A673 (cell line): ENCODE measurements around the gene PPTC7. TPM values are rescaled to one million over a fixed set of nuclear protein-coding genes. Genes with fewer than 3 reads are reported as not detected.
"Not testable (repeated sequence)": the region's sequence is repeated elsewhere in the genome, so short reads cannot be mapped to it uniquely, and the experiment has no call there.

Experiments used
- BruUV-seq: library from RNA; stranded (reverse); fragments of 400-500 nt; replicated peaks from 2 replicates; lab custom pipeline; 2021; lab: Mats Ljungman, UMichigan
- CTCF ChIA-PET: fragments of 300-600 bp; sonication (Branson Sonifier 250); formaldehyde crosslinking; loops from one replicate; lab custom pipeline; 2022; ENCODE audit warnings: antibody characterized with exemption; lab: Charles Lee
- POLR2A ChIA-PET: fragments of 300-600 bp; sonication (Branson Sonifier 250); formaldehyde crosslinking; loops from one replicate; lab custom pipeline; 2022; ENCODE audit warnings: antibody characterized with exemption; ENCODE audit not compliant: low non-redundant PET; lab: Charles Lee
- DNase-seq: peaks from one replicate; pipeline ENCODE4 v3.0.0-alpha.2; 2015; ENCODE audit warnings: low spot score
- H3K27ac ChIP-seq: fragments of 200-600 bp; sonication (generic); 2 replicates; pipeline ENCODE4 v1.5.1; 2016; ENCODE audit warnings: mixed run types, low read depth, mild to moderate bottlenecking, mixed read lengths, antibody characterized with exemption, low read length; ENCODE audit not compliant: poor library complexity, severe bottlenecking
- H3K27me3 ChIP-seq: fragments of 200-600 bp; sonication (generic); replicated peaks from 2 replicates; pipeline ENCODE4 v1.6.1; 2017; ENCODE audit warnings: mixed run types, low read depth, mild to moderate bottlenecking, mixed read lengths, antibody characterized with exemption, low read length; ENCODE audit not compliant: insufficient read depth, poor library complexity
- H3K36me3 ChIP-seq: fragments of 200-600 bp; sonication (generic); 2 replicates; pipeline ENCODE4 v1.6.1; 2016; ENCODE audit warnings: mixed run types, mild to moderate bottlenecking, mixed read lengths, antibody characterized with exemption, low read length; ENCODE audit not compliant: insufficient read depth, poor library complexity, severe bottlenecking
- H3K4me1 ChIP-seq: fragments of 200-600 bp; sonication (generic); 2 replicates; pipeline ENCODE4 v1.6.1; 2017; ENCODE audit warnings: mixed run types, mild to moderate bottlenecking, mixed read lengths, antibody characterized with exemption, low read length; ENCODE audit not compliant: insufficient read depth, poor library complexity, severe bottlenecking
- H3K4me3 ChIP-seq: fragments of 200-600 bp; sonication (generic); 2 replicates; pipeline ENCODE4 v1.5.1; 2016; ENCODE audit warnings: low read depth, mixed run types, mild to moderate bottlenecking, mixed read lengths, low read length; ENCODE audit not compliant: poor library complexity, severe bottlenecking
- H3K9me3 ChIP-seq: fragments of 200-600 bp; sonication (generic); 2 replicates; pipeline ENCODE4 v1.6.1; 2016; ENCODE audit warnings: mixed run types, low read depth, mild to moderate bottlenecking, mixed read lengths, antibody characterized with exemption, low read length; ENCODE audit not compliant: poor library complexity, severe bottlenecking
- EZH2 ChIP-seq: fragments of 200-600 bp; sonication (generic); IDR thresholded peaks from 2 replicates; pipeline ENCODE4 v1.6.1; 2017; ENCODE audit warnings: borderline replicate concordance, low read depth, mild to moderate bottlenecking, mixed read lengths, antibody characterized with exemption, low read length; ENCODE audit not compliant: poor library complexity, severe bottlenecking
- intact Hi-C: fragments of 100-400 bp; cut with micrococcal nuclease; formaldehyde crosslinking; loops from one replicate; pipeline ENCODE4 v1.10.0; 2022; ENCODE audit not compliant: unreplicated experiment
- total RNA-seq: library from RNA; stranded (reverse); gene quantifications from 2 replicates; pipeline ENCODE4 v1.2.3, GENCODE V29; 2021
- TF ChIP-seq, protein P1 (sequence below): fragments of 300-800, 200-600 bp; sonication (generic); conservative IDR thresholded peaks from 2 replicates; pipeline ENCODE4 v1.5.1; 2017; ENCODE audit warnings: low read depth, mild to moderate bottlenecking, antibody characterized with exemption, low read length, moderate library complexity, mixed read lengths

Gene PPTC7
- total RNA-seq, 1 experiment from 2014 or later = 30.9 TPM

DNA sequence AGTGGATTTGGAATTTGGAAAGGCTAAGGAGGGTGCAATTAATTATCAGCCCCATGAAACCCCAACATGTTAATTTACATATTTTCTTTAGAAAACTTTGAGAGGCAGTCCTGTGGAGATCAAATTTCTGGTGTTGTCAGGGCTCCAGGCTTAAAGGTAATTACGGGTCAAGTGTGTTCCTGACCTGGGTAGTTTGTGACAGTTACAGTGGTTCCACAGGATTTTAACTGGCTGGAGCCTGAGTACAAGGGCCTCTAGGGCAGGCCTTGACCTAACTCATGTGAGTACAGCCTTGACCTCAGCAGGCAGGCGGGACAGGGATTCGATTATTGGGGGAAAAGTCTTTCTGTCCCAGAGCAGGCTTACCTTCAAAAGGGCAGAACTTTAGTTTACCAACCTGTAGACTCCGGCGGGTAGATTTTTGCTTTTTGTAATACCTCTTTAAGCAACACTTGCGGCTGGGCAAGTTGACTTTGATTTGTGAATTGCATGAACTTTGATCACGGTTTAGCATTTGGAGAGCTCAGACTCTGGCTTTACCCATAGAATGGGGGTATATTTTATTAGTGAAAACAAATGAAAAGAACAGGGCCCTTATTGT, 8.4 kb upstream of the PPTC7 start:
- intact Hi-C loops = no loop called here
- no peaks in the 10 kb centered on the region for H3K27me3 ChIP-seq
- CTCF ChIA-PET = interaction anchor here (0.6 kb wide), 1 partner anchor 279 kb away, joined by 6 read pairs; no protein-coding TSS in a partner anchor
- no peak overlapping the region for H3K4me3 ChIP-seq
- TF ChIP-seq, protein P1, sequence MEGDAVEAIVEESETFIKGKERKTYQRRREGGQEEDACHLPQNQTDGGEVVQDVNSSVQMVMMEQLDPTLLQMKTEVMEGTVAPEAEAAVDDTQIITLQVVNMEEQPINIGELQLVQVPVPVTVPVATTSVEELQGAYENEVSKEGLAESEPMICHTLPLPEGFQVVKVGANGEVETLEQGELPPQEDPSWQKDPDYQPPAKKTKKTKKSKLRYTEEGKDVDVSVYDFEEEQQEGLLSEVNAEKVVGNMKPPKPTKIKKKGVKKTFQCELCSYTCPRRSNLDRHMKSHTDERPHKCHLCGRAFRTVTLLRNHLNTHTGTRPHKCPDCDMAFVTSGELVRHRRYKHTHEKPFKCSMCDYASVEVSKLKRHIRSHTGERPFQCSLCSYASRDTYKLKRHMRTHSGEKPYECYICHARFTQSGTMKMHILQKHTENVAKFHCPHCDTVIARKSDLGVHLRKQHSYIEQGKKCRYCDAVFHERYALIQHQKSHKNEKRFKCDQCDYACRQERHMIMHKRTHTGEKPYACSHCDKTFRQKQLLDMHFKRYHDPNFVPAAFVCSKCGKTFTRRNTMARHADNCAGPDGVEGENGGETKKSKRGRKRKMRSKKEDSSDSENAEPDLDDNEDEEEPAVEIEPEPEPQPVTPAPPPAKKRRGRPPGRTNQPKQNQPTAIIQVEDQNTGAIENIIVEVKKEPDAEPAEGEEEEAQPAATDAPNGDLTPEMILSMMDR = no peak
- no peak for TF ChIP-seq EZH2
- peaks cover 4% of the 10 kb centered on the region for H3K4me1 ChIP-seq
- POLR2A ChIA-PET = interaction anchor here (0.5 kb wide), 1 partner anchor 16 kb away, joined by 3 read pairs; no protein-coding TSS in a partner anchor
- H3K36me3 ChIP-seq = no peaks in the 10 kb centered on the region
- no peak for DNase-seq
- BruUV-seq = no TSS peak
- no peak overlapping the region for H3K27ac ChIP-seq
- H3K9me3 ChIP-seq = no peaks in the 10 kb centered on the region

- intact Hi-C loops = no loop called here
- ChIA-PET CTCF (no interaction called here), POLR2A (no interaction called here)
- Histone ChIP-seq H3K9me3 (no peaks in the 10 kb centered on the region), H3K4me3 (no peak overlapping the region), H3K4me1 (peaks cover 4% of the 10 kb centered on the region), H3K27ac (no peak overlapping the region), H3K36me3 (no peaks in the 10 kb centered on the region), H3K27me3 (no peaks in the 10 kb centered on the region)
- no peak for DNase-seq
- TF ChIP-seq, protein P1 = no peak
- no peak for TF ChIP-seq EZH2
- no TSS peak for BruUV-seq
Measured at GRCh38 chr12:110590806-110591326, 7.7 kb upstream of the PPTC7 start.

DNA sequence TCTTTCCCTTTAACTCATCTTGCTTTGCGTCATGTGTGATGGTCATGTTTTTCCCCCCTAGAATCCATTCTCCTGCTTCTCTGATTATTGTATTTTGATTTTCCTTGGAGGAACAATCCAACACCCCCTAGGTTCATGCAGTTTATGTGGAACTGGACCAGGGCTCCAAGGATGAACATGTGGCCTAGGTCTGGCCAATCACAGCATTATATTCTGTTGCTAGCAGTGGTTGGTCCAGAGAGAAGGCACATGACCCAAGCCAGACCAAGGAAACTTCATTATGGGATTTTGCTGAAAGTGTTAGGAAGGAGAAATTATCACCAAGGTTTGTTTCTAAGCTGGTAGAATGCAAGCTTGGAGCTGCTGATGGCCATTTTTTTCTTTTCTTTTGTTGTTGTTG, 6.9 kb upstream of the PPTC7 start:
- H3K9me3 ChIP-seq = no peaks in the 10 kb centered on the region
- H3K4me1 ChIP-seq = peaks cover 4% of the 10 kb centered on the region
- CTCF ChIA-PET = interaction anchor here (0.7 kb wide), 1 partner anchor 10 kb away, joined by 3 read pairs; no protein-coding TSS in a partner anchor
- no peak overlapping the region for H3K27ac ChIP-seq
- POLR2A ChIA-PET = no interaction called here
- no peak for DNase-seq
- H3K4me3 ChIP-seq = no peak overlapping the region
- H3K36me3 ChIP-seq = no peaks in the 10 kb centered on the region
- TF ChIP-seq, protein P1 = no peak
- no peak for TF ChIP-seq EZH2
- intact Hi-C loops = no loop called here
- no TSS peak for BruUV-seq
- no peaks in the 10 kb centered on the region for H3K27me3 ChIP-seq

- H3K4me3 ChIP-seq, H3K36me3 ChIP-seq, H3K4me1 ChIP-seq, intact Hi-C loops, POLR2A ChIA-PET, CTCF ChIA-PET, H3K9me3 ChIP-seq, H3K27me3 ChIP-seq, DNase-seq, H3K27ac ChIP-seq, BruUV-seq: not testable (repeated sequence)
Measured at GRCh38 chr12:110587102-110587501, 4.0 kb upstream of the PPTC7 start.
